Ovary (tissue), 9 donors: Measurements from ENCODE around the gene HORMAD1. TPM values are rescaled to one million over a fixed set of nuclear protein-coding genes. Genes with fewer than 3 reads are reported as not detected.

Experiments used
- DNase-seq, 5 donors: peaks; one replicate each; pipeline ENCODE4 v3.0.0-alpha.2; 2019 to 2020
- H3K27ac ChIP-seq, 2 donors: fragments of 200-600 bp; one replicate each; pipeline versions ENCODE4 v1.5.1 to v1.8.0; 2019 to 2022
- H3K27me3 ChIP-seq: fragments of 200-600 bp; one replicate; pipeline ENCODE4 v1.8.0; 2022
- H3K36me3 ChIP-seq: fragments of 200-600 bp; sonication (generic); one replicate; pipeline ENCODE4 v1.5.1; 2019
- H3K4me1 ChIP-seq: one replicate; pipeline ENCODE4 v1.8.1; 2013; ENCODE audit warnings: mild to moderate bottlenecking, moderate library complexity; ENCODE audit not compliant: insufficient read depth
- H3K4me3 ChIP-seq: fragments of 200-600 bp; sonication (generic); one replicate; pipeline ENCODE4 v1.5.1; 2017
- H3K9me3 ChIP-seq, 2 donors: fragments of 200-600 bp in 1 of 2; sonication (generic) in 1 of 2; one replicate each; pipeline versions ENCODE4 v1.5.1 to v1.8.1; 2013 to 2019; ENCODE audit warnings: mild to moderate bottlenecking in 1 of 2, moderate library complexity in 1 of 2
- EP300 ChIP-seq: sonication (generic); formaldehyde crosslinking; IDR thresholded peaks from one replicate; pipeline ENCODE4 v1.6.1; 2017; ENCODE audit warnings: antibody characterized with exemption
- POLR2A ChIP-seq: fragments of 450-650 bp; IDR thresholded peaks from one replicate; pipeline ENCODE4 v1.6.1; 2017; ENCODE audit warnings: antibody characterized with exemption, mild to moderate bottlenecking, moderate library complexity
- WGBS, 3 donors: extraction: QIAGEN DNeasy Blood & Tissue Kit in 1 of 3; methylation state at CpG; one replicate each; pipeline versions ENCODE4 v1.1.5 to v1.1.7; 2013 to 2017; 5-methylcytosine and 5-hydroxymethylcytosine counted together
- intact Hi-C, 4 donors: fragments of 100-400 bp; cut with DNase I; formaldehyde crosslinking; loops; one replicate each; pipeline versions ENCODE4 v1.11.0 to v1.15.1; 2022 to 2023
- polyA plus RNA-seq, 2 donors: library from polyadenylated mRNA; stranded (reverse); fragments of 200-250 nt in 1 of 2; fragments of 350-450 nt in 1 of 2; fragmentation: Illumina TruSeq in 1 of 2; extraction: RNeasy Lipid Tissue Mini Kit (QIAGEN cat#74804) in 1 of 2; gene quantifications; one replicate each; pipeline ENCODE4 v1.2.3, GENCODE V29; 2013 to 2014
- total RNA-seq, 7 donors: library from RNA; depleted of rRNA in 2 of 7; stranded (reverse); fragments of >200 nt in 2 of 7; fragmentation: NEBNext Ultra II Directional in 3 of 7; extraction: Animal tissue kit (Norgen Biotek cat#: 25700) in 3 of 7; gene quantifications; one replicate each; pipeline versions ENCODE4 v1.1.0 to v1.2.4, GENCODE V29; 2016 to 2023
- TF ChIP-seq, protein P1 (sequence below), 3 donors: fragments of 450-650 bp in 2 of 3; fragments of 200-600 bp in 1 of 3; IDR thresholded peaks; one replicate each; pipeline versions ENCODE4 v1.5.1 to v1.8.0; 2016 to 2022; ENCODE audit warnings: antibody characterized with exemption in 3 of 3, mild to moderate bottlenecking in 1 of 3
- donor health status: DM: no; HTN: no; CAD: no; lungs with moderate emphysema.
- donor health status: DM: no; HTN: no; CAD: no.
- donor health status: Bipolar disorder and iron deficiency.
- donor health status: DM: yes; HTN: yes; CAD: no.
- donor health status: DM: no; HTN: no; CAD: no.
- donor health status: DM: yes; HTN: yes; CAD: no.

HORMAD1 gene
- total and polyA plus RNA-seq, 9 donors, result 0.10 TPM; not detected in 8

- no peaks in the 10 kb centered on the region for H3K27me3 ChIP-seq
- intact Hi-C loops, result no loop called here
- DNase-seq, result no peak
- no peaks in the 10 kb centered on the region for H3K9me3 ChIP-seq
- H3K4me3 ChIP-seq, result no peak overlapping the region
- H3K27ac ChIP-seq, result no peak overlapping the region
- no peaks in the 10 kb centered on the region for H3K36me3 ChIP-seq
- no peaks in the 10 kb centered on the region for H3K4me1 ChIP-seq
- 81 to 89% (median 83%) methylated on average over 3 of the region's 3 CpGs for WGBS, 3 donors
- TF ChIP-seq EP300 (no peak), POLR2A (no peak)
- TF ChIP-seq, protein P1, sequence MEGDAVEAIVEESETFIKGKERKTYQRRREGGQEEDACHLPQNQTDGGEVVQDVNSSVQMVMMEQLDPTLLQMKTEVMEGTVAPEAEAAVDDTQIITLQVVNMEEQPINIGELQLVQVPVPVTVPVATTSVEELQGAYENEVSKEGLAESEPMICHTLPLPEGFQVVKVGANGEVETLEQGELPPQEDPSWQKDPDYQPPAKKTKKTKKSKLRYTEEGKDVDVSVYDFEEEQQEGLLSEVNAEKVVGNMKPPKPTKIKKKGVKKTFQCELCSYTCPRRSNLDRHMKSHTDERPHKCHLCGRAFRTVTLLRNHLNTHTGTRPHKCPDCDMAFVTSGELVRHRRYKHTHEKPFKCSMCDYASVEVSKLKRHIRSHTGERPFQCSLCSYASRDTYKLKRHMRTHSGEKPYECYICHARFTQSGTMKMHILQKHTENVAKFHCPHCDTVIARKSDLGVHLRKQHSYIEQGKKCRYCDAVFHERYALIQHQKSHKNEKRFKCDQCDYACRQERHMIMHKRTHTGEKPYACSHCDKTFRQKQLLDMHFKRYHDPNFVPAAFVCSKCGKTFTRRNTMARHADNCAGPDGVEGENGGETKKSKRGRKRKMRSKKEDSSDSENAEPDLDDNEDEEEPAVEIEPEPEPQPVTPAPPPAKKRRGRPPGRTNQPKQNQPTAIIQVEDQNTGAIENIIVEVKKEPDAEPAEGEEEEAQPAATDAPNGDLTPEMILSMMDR (IDR thresholded peaks at IDR 0.05), result no peak
Measured at GRCh38 chr1:150763018-150763417, 42.3 kb upstream of the HORMAD1 start.

- H3K4me1 ChIP-seq, result no peaks in the 10 kb centered on the region
- no peak overlapping the region for H3K4me3 ChIP-seq
- H3K36me3 ChIP-seq, result no peaks in the 10 kb centered on the region
- 89 to 96% (median 91%) methylated on average over 2 of the region's 2 CpGs for WGBS, 3 donors
- no peak overlapping the region for H3K27ac ChIP-seq
- H3K27me3 ChIP-seq, result no peaks in the 10 kb centered on the region
- TF ChIP-seq POLR2A (no peak), EP300 (no peak)
- TF ChIP-seq, protein P1 (IDR thresholded peaks at IDR 0.05), result no peak
- no peak for DNase-seq
- H3K9me3 ChIP-seq, result no peaks in the 10 kb centered on the region
- intact Hi-C loops, result no loop called here
Measured at GRCh38 chr1:150762552-150762951, 41.9 kb upstream of the HORMAD1 start.

- Histone ChIP-seq H3K27ac (no peak overlapping the region), H3K27me3 (no peaks in the 10 kb centered on the region), H3K4me1 (no peaks in the 10 kb centered on the region), H3K36me3 (no peaks in the 10 kb centered on the region), H3K9me3 (no peaks in the 10 kb centered on the region), H3K4me3 (no peak overlapping the region)
- no peak for DNase-seq
- TF ChIP-seq, protein P1 (IDR thresholded peaks at IDR 0.05), result no peak
- no peak for TF ChIP-seq EP300
- no peak for TF ChIP-seq POLR2A
- intact Hi-C loops, result no loop called here
- 94 to 96% (median 95%) methylated on average over 1 of the region's 1 CpG for WGBS, 3 donors
Measured at GRCh38 chr1:150761801-150762200, 41.1 kb upstream of the HORMAD1 start.

DNA sequence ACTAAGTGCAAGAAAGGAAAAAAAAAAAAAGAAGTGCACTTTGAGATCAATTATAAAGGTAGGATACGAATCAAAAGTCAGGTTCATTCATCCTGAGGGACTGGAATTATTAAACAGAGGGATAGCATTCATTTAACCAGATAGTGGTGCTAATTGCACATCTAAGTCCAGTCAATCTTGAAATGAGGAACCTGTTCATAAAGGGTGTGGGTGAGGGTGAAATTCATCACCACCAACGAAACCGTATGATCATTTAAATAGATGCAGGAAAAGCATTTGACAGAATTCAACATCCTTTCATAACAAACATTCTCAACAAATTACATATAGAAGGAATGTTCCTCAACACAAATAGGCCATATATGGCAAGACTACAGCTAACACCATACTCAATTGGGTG lies 39.3 kb upstream of the HORMAD1 start:
- H3K36me3 ChIP-seq, result no peaks in the 10 kb centered on the region
- DNase-seq, result no peak
- TF ChIP-seq EP300 (no peak), POLR2A (no peak)
- TF ChIP-seq, protein P1 (IDR thresholded peaks at IDR 0.05), result no peak
- intact Hi-C loops, result no loop called here
- H3K27ac ChIP-seq, result no peak overlapping the region
- WGBS, 3 donors, result 90 to 91% (median 90%) methylated on average over 3 of the region's 3 CpGs
- no peak overlapping the region for H3K4me3 ChIP-seq
- H3K9me3 ChIP-seq, result no peaks in the 10 kb centered on the region
- no peaks in the 10 kb centered on the region for H3K27me3 ChIP-seq
- no peaks in the 10 kb centered on the region for H3K4me1 ChIP-seq

DNA sequence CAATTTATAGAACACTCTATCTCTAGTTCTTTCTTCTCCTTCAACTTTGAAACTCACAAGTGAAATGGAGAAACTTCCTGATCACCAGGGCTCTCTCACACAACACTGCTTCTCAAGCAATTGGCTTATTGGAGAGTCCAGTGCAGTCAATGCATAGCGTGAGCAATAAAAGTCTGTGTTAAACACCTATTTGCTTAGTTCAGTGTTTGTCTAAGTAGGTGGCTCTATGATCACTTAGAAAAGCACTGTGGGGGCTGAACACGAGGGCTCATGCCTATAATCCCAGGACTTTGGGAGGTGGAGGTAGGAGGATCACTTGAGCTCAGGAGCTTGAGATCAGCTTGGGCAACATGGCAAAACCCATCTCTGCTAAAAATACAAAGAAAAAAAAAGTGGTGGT lies 32.7 kb upstream of the HORMAD1 start:
- Histone ChIP-seq H3K27ac (no peak overlapping the region), H3K27me3 (no peaks in the 10 kb centered on the region), H3K4me1 (no peaks in the 10 kb centered on the region), H3K36me3 (no peaks in the 10 kb centered on the region), H3K4me3 (no peak overlapping the region), H3K9me3 (no peaks in the 10 kb centered on the region)
- TF ChIP-seq EP300, result no peak
- TF ChIP-seq, protein P1 (IDR thresholded peaks at IDR 0.05), result no peak
- no peak for TF ChIP-seq POLR2A
- WGBS, 3 donors, result 76 to 98% (median 87%) methylated on average over 2 of the region's 2 CpGs
- intact Hi-C loops, result no loop called here
- DNase-seq, result no peak
